H1 (cell line): ENCODE data around the gene ATXN3. TPM values are rescaled to one million over a fixed set of nuclear protein-coding genes. Genes with fewer than 3 reads are reported as not detected.

ENCODE experiments used
- CTCF ChIA-PET: fragments of 300-600 bp; sonication (Branson Sonifier 250); formaldehyde crosslinking; loops from one replicate; lab custom pipeline; 2021; ENCODE audit not compliant: partially characterized antibody; lab: Charles Lee
- POLR2A ChIA-PET: fragments of 300-600 bp; sonication (Branson Sonifier 250); formaldehyde crosslinking; loops from one replicate; lab custom pipeline; 2021; ENCODE audit warnings: inconsistent platforms; ENCODE audit not compliant: partially characterized antibody; lab: Charles Lee
- DNase-seq, 2 experiments: peaks; one replicate each; pipeline versions ENCODE4 v3.0.0 to v3.0.0-alpha.2; 2010 to 2022; ENCODE audit warnings: low spot score in 2 of 2, low read depth in 1 of 2, mixed read lengths in 1 of 2
- FAIRE-seq: peaks from 2 replicates; lab custom pipeline; 2011; peaks lifted over from hg19 to GRCh38; lab: Jason Lieb, UNC
- H2AFZ ChIP-seq: 2 replicates; pipeline ENCODE4 v1.8.1; 2012; ENCODE audit warnings: low read length, inconsistent platforms
- H2AK5ac ChIP-seq: 2 replicates; pipeline ENCODE4 v1.6.1; 2013; ENCODE audit warnings: low read depth, low read length
- H2BK120ac ChIP-seq: replicated peaks from 2 replicates; pipeline ENCODE3; 2013; ENCODE audit warnings: low read depth, low read length, inconsistent platforms
- H2BK12ac ChIP-seq: 2 replicates; pipeline ENCODE4 v1.6.1; 2013; ENCODE audit warnings: low read depth, low read length
- H2BK15ac ChIP-seq: 2 replicates; pipeline ENCODE4 v1.6.1; 2013; ENCODE audit warnings: low read length
- H2BK20ac ChIP-seq: 2 replicates; pipeline ENCODE4 v1.6.1; 2013; ENCODE audit warnings: low read length
- H2BK5ac ChIP-seq: 2 replicates; pipeline ENCODE4 v1.6.1; 2013; ENCODE audit warnings: low read depth, low read length
- H3K14ac ChIP-seq: 2 replicates; pipeline ENCODE4 v1.6.1; 2013; ENCODE audit warnings: inconsistent platforms; ENCODE audit not compliant: insufficient read length
- H3K18ac ChIP-seq: 2 replicates; pipeline ENCODE4 v1.6.1; 2013; ENCODE audit warnings: low read length; ENCODE audit errors: extremely low read depth
- H3K23ac ChIP-seq: 2 replicates; pipeline ENCODE4 v1.6.1; 2013; ENCODE audit warnings: inconsistent platforms; ENCODE audit not compliant: insufficient read length
- H3K23me2 ChIP-seq: 2 replicates; pipeline ENCODE4 v1.6.1; 2013; ENCODE audit warnings: low read depth, low read length
- H3K27ac ChIP-seq: 2 replicates; pipeline ENCODE4 v1.6.1; 2011; ENCODE audit warnings: low read depth, low read length, inconsistent platforms
- H3K27me3 ChIP-seq, 4 experiments: replicated peaks in 1 of 4; 1 replicate in 1 of 4; 2 replicates in 3 of 4; pipeline versions ENCODE4 v1.6.1 to v1.8.1; 2011 to 2013; ENCODE audit warnings: low read length in 3 of 4, mild to moderate bottlenecking in 3 of 4, inconsistent platforms in 2 of 4, mixed read lengths in 2 of 4, moderate library complexity in 1 of 4; ENCODE audit not compliant: control insufficient read depth in 3 of 4, insufficient read depth in 3 of 4; ENCODE audit errors: extremely low read depth in 1 of 4
- H3K36me3 ChIP-seq, 4 experiments: 2 replicates each; pipeline versions ENCODE4 v1.6.1 to v1.8.1; 2011 to 2013; ENCODE audit warnings: mild to moderate bottlenecking in 4 of 4, low read length in 3 of 4, moderate library complexity in 2 of 4, control low read depth in 1 of 4, inconsistent platforms in 1 of 4; ENCODE audit not compliant: insufficient read depth in 4 of 4, control insufficient read depth in 2 of 4
- H3K4ac ChIP-seq: replicated peaks from 2 replicates; pipeline ENCODE3; 2013; ENCODE audit warnings: low read length, low read depth, mixed read lengths, inconsistent platforms; ENCODE audit not compliant: insufficient read length
- H3K4me1 ChIP-seq, 4 experiments: replicated peaks in 1 of 4; 1 replicate in 1 of 4; 2 replicates in 3 of 4; pipeline versions ENCODE4 v1.6.1 to v1.8.1; 2011 to 2013; ENCODE audit warnings: low read length in 3 of 4, inconsistent platforms in 2 of 4, mixed read lengths in 1 of 4; ENCODE audit not compliant: insufficient read depth in 4 of 4, control insufficient read depth in 3 of 4
- H3K4me2 ChIP-seq, 2 experiments: 2 replicates each; pipeline versions ENCODE4 v1.6.1 to v1.8.1; 2011 to 2013; ENCODE audit warnings: low read depth in 2 of 2, low read length in 2 of 2, control low read depth in 1 of 2, inconsistent platforms in 1 of 2, mild to moderate bottlenecking in 1 of 2; ENCODE audit not compliant: insufficient read depth in 1 of 2
- H3K4me3 ChIP-seq, 4 experiments: fragments of 200-600, 300-600 bp in 1 of 4; sonication (generic), shearing (Covaris generic), sonication (Bioruptor Twin) in 1 of 4; 2 replicates each; pipeline versions ENCODE4 v1.5.1 to v1.8.1; 2011 to 2016; ENCODE audit warnings: low read length in 4 of 4, low read depth in 3 of 4, control low read depth in 2 of 4, inconsistent platforms in 2 of 4, mild to moderate bottlenecking in 2 of 4, mixed read lengths in 1 of 4, moderate library complexity in 1 of 4; ENCODE audit not compliant: insufficient read depth in 2 of 4; ENCODE audit errors: extremely low read depth in 1 of 4
- H3K56ac ChIP-seq: replicated peaks from 2 replicates; pipeline ENCODE3; 2013; ENCODE audit warnings: low read depth, mild to moderate bottlenecking, mixed read lengths, low read length, inconsistent platforms; ENCODE audit not compliant: insufficient read length
- H3K79me1 ChIP-seq: 2 replicates; pipeline ENCODE4 v1.6.1; 2013; ENCODE audit warnings: low read depth, low read length, control low read depth
- H3K79me2 ChIP-seq, 2 experiments: 2 replicates each; pipeline versions ENCODE4 v1.6.1 to v1.8.1; 2012 to 2013; ENCODE audit warnings: low read length in 2 of 2, mild to moderate bottlenecking in 2 of 2, inconsistent platforms in 1 of 2; ENCODE audit not compliant: insufficient read depth in 2 of 2, control insufficient read depth in 1 of 2
- H3K9ac ChIP-seq, 4 experiments: replicated peaks in 1 of 4; 1 replicate in 1 of 4; 2 replicates in 3 of 4; pipeline versions ENCODE4 v1.6.1 to v1.8.1; 2011 to 2013; ENCODE audit warnings: low read depth in 3 of 4, low read length in 3 of 4, control low read depth in 2 of 4, mild to moderate bottlenecking in 2 of 4, moderate library complexity in 2 of 4, inconsistent platforms in 1 of 4; ENCODE audit errors: extremely low read depth in 1 of 4
- H3K9me3 ChIP-seq, 2 experiments: 2 replicates each; pipeline versions ENCODE4 v1.6.1 to v1.8.1; 2012 to 2013; ENCODE audit warnings: mild to moderate bottlenecking in 2 of 2, moderate library complexity in 2 of 2, control low read depth in 1 of 2, inconsistent platforms in 1 of 2, low read depth in 1 of 2, low read length in 1 of 2, mixed read lengths in 1 of 2; ENCODE audit not compliant: insufficient read depth in 2 of 2
- H4K20me1 ChIP-seq, 2 experiments: replicated peaks in 1 of 2; 2 replicates each; pipeline versions ENCODE3 to v1.8.1; 2011 to 2013; ENCODE audit warnings: inconsistent platforms in 2 of 2, low read length in 2 of 2, mild to moderate bottlenecking in 1 of 2; ENCODE audit not compliant: insufficient read depth in 2 of 2, control insufficient read depth in 1 of 2
- H4K5ac ChIP-seq: 2 replicates; pipeline ENCODE4 v1.6.1; 2013; ENCODE audit warnings: low read length, low read depth, mixed read lengths, inconsistent platforms; ENCODE audit not compliant: insufficient read length
- H4K8ac ChIP-seq: 2 replicates; pipeline ENCODE4 v1.8.0; 2013; ENCODE audit warnings: mild to moderate bottlenecking, moderate library complexity, low read length, inconsistent platforms; ENCODE audit not compliant: insufficient read depth; ENCODE audit errors: extremely low read depth
- H4K91ac ChIP-seq: replicated peaks from 2 replicates; pipeline ENCODE3; 2013; ENCODE audit warnings: low read length, mixed read lengths, inconsistent platforms; ENCODE audit not compliant: insufficient read length
- CBX8 ChIP-seq: fragments of 300-800, 300-1000 bp; sonication (generic); IDR thresholded peaks from 2 replicates; pipeline ENCODE4 v1.7.1; 2016; ENCODE audit warnings: low read depth, low read length, borderline replicate concordance
- CTBP2 ChIP-seq: IDR thresholded peaks from 2 replicates; pipeline ENCODE4 v1.7.0; 2011; ENCODE audit warnings: borderline replicate concordance, mild to moderate bottlenecking, moderate library complexity, mixed read lengths, low read length; ENCODE audit not compliant: insufficient read depth, insufficient read length
- EZH2 ChIP-seq: fragments of 200-600 bp; sonication (generic); IDR thresholded peaks from 2 replicates; pipeline ENCODE4 v1.7.1; 2012; ENCODE audit warnings: low read depth, mild to moderate bottlenecking, moderate library complexity, low read length, inconsistent platforms; ENCODE audit not compliant: severe bottlenecking
- NANOG ChIP-seq: IDR thresholded peaks from 2 replicates; pipeline ENCODE4 v1.6.1; 2011; ENCODE audit warnings: low read length, low read depth, mild to moderate bottlenecking, inconsistent platforms; ENCODE audit not compliant: insufficient read depth, poor library complexity, severe bottlenecking
- POLR2AphosphoS5 ChIP-seq: IDR thresholded peaks from 2 replicates; pipeline ENCODE4 v1.6.1; 2011; ENCODE audit warnings: low read depth, low read length
- RAD21 ChIP-seq, 2 experiments: IDR thresholded peaks in 1 of 2; conservative IDR thresholded peaks in 1 of 2; 2 replicates each; pipeline ENCODE4 v1.6.1; 2011; ENCODE audit warnings: low read depth in 2 of 2, low read length in 2 of 2, improper control_type of control experiment in 1 of 2, inconsistent platforms in 1 of 2, mild to moderate bottlenecking in 1 of 2, moderate library complexity in 1 of 2
- SP1 ChIP-seq: IDR thresholded peaks from 2 replicates; pipeline ENCODE4 v1.6.1; 2011; ENCODE audit warnings: low read depth, low read length
- WGBS, 2 experiments: shearing (Covaris generic) in 1 of 2; methylation state at CpG; one replicate each; pipeline versions ENCODE4 v1.1.6 to v1.1.7; 2013 to 2015; ENCODE audit warnings: low lambda C conversion rate in 2 of 2, mixed read lengths in 2 of 2, inconsistent platforms in 1 of 2, low coverage in 1 of 2, missing lambda C conversion rate in 1 of 2; ENCODE audit not compliant: insufficient replicate concordance in 2 of 2, insufficient coverage in 1 of 2, insufficient read length in 1 of 2; ENCODE audit errors: extremely low coverage in 1 of 2, missing lambda C conversion rate in 1 of 2; 5-methylcytosine and 5-hydroxymethylcytosine counted together
- polyA plus RNA-seq, 7 experiments: library from polyadenylated mRNA; depleted of rRNA in 3 of 7; stranded (reverse) in 5 of 7; unstranded in 2 of 7; fragments of >200 nt in 5 of 7; fragments of 200-250 nt in 2 of 7; gene quantifications; 1 replicate in 5 of 7; 2 replicates in 1 of 7; 4 replicates in 1 of 7; pipeline versions ENCODE4 v1.2.1 to v1.2.3, GENCODE V29; 2011 to 2013; ENCODE audit warnings: missing spikeins in 2 of 7, mixed read lengths in 2 of 7
- total RNA-seq: library from RNA; stranded (reverse); fragmentation: NEBNext Ultra II Directional; extraction: Animal tissue kit (Norgen Biotek cat#: 25700); gene quantifications from 2 replicates; pipeline ENCODE4 v1.2.1, GENCODE V29; 2021
- TF ChIP-seq, protein P1 (sequence below): IDR thresholded peaks from 2 replicates; pipeline ENCODE4 v1.6.1; 2011; ENCODE audit warnings: low read depth, mild to moderate bottlenecking, low read length; ENCODE audit not compliant: insufficient read depth

ATXN3 gene
- total and polyA plus RNA-seq, 2 of the 8 experiments (the other 6 are each of a cell fraction or from before 2014, with no cell fraction given): 8.8 to 37.2 TPM

DNA sequence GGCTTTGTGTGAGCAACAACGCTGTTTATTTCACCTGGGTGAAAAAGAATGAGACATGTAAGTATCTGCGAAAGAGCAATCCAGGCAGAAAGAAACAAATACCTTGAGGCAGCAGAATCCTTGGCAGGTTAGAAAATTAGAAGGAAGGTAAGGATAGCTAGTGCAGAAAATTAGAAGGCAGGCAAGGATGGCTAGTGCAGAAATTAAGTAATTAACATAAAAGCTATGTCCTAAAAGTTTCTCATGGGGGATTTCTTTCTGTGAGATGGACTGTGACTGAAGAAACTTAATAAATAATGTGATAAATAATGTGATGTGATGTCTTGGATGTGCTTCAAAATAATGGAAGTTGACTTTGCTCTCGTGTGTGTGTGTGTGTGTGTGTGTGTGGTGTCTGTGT lies 56.6 kb downstream of the ATXN3 start:
- H3K79me1 ChIP-seq: no peaks in the 10 kb centered on the region
- no peak overlapping the region for H2AK5ac ChIP-seq
- H2BK12ac ChIP-seq: no peak overlapping the region
- no peak overlapping the region for H3K4me3 ChIP-seq
- H3K23me2 ChIP-seq: peaks cover 3% of the 10 kb centered on the region; the same call in 1 of the 2 replicates
- H3K56ac ChIP-seq: no peak overlapping the region
- CTCF ChIA-PET: interaction anchor here (1.3 kb wide), 1 partner anchor 15 kb away, joined by 4 read pairs; no protein-coding TSS in a partner anchor
- no peaks in the 10 kb centered on the region for H3K9me3 ChIP-seq
- H4K91ac ChIP-seq: no peak overlapping the region
- TF ChIP-seq SP1 (no peak), NANOG (no peak), CTBP2 (no peak), RAD21 (IDR thresholded peaks at IDR 0.05 in 1 of 2, conservative IDR thresholded peaks at IDR 0.05 in 1 of 2; ENCODE audit: low read depth in 2 of 2, low read length in 2 of 2) (no peak), POLR2AphosphoS5 (no peak), CBX8 (no peak), EZH2 (no peak)
- TF ChIP-seq, protein P1, sequence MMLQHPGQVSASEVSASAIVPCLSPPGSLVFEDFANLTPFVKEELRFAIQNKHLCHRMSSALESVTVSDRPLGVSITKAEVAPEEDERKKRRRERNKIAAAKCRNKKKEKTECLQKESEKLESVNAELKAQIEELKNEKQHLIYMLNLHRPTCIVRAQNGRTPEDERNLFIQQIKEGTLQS: no peak
- H3K23ac ChIP-seq: no peak overlapping the region
- no peak overlapping the region for H2BK20ac ChIP-seq
- no peak overlapping the region for H2BK120ac ChIP-seq
- no peak overlapping the region for H3K18ac ChIP-seq
- POLR2A ChIA-PET: interaction anchor here (1.5 kb wide), 1 partner anchor 9 kb away, joined by 9 read pairs; the partner anchor contains the start of gene TRIP11
- no peak for DNase-seq
- no peak overlapping the region for H3K9ac ChIP-seq
- H4K8ac ChIP-seq: no peak overlapping the region; the same call in 1 of the 2 replicates
- no peak overlapping the region for H2AFZ ChIP-seq
- no peaks in the 10 kb centered on the region; a peak in 1 of 8 replicates for H3K36me3 ChIP-seq
- FAIRE-seq: no peak
- H3K79me2 ChIP-seq: no peaks in the 10 kb centered on the region
- no peaks in the 10 kb centered on the region for H3K27me3 ChIP-seq
- 68% methylated on average over 3 of the region's 3 CpGs; no CpG with 5 or more reads in 1 of the 2 experiments for WGBS, 2 experiments
- H3K4me1 ChIP-seq: peaks cover 0 to 3% (median 0%) of the 10 kb centered on the region in 4 experiments; a peak in 2 of 7 replicates
- no peak overlapping the region for H3K14ac ChIP-seq
- no peak overlapping the region for H4K5ac ChIP-seq
- no peaks in the 10 kb centered on the region for H4K20me1 ChIP-seq
- H3K4ac ChIP-seq: no peak overlapping the region
- no peak overlapping the region for H2BK15ac ChIP-seq
- H3K4me2 ChIP-seq: no peak overlapping the region
- H3K27ac ChIP-seq: no peak overlapping the region
- no peak overlapping the region for H2BK5ac ChIP-seq
